ENCODE measurements around the gene SOCS6. TPM values are rescaled to one million over a fixed set of nuclear protein-coding genes. Genes with fewer than 3 reads are reported as not detected.

SOCS6 gene
- total and polyA plus RNA-seq, 2 of the 13 experiments (the other 11 are each of a cell fraction or from before 2014, with no cell fraction given), result 18.6 to 38.3 TPM

DNA sequence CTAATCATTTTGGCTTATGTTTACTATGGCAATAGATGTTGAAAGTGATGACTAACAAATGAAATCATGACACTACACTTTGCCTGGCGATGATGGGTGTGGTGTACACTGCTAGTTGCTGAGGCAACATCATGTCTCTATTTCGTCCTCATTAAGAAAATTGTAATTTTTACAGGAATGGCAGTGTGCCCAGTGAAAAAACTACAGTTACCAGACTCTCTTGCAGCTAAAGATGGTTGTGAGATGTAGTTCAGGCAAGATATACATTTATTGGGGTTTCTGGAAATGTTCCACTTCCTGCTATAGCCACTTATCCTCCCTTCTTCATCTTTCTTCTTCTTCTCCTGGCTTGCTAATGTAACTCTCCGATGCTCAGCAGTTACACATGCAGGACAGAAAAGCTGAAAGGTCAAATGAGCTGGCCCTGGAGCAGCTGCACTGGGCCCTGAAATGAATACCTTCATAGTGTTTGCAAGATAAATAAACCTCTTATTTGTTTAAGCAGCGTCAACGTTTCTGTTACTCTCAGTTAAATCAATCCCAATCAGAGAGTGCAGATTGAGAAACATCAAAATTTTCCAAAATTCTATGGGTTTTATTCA lies 46.0 kb downstream of the SOCS6 start (continued):
- TF ChIP-seq FOXA1 (IDR thresholded peaks at IDR 0.05), result peak; percentile 77
- TF ChIP-seq FOXA1 (CRISPR knock-in tag; IDR thresholded peaks at IDR 0.05), result peak; percentile 85
- TF ChIP-seq, protein P1, sequence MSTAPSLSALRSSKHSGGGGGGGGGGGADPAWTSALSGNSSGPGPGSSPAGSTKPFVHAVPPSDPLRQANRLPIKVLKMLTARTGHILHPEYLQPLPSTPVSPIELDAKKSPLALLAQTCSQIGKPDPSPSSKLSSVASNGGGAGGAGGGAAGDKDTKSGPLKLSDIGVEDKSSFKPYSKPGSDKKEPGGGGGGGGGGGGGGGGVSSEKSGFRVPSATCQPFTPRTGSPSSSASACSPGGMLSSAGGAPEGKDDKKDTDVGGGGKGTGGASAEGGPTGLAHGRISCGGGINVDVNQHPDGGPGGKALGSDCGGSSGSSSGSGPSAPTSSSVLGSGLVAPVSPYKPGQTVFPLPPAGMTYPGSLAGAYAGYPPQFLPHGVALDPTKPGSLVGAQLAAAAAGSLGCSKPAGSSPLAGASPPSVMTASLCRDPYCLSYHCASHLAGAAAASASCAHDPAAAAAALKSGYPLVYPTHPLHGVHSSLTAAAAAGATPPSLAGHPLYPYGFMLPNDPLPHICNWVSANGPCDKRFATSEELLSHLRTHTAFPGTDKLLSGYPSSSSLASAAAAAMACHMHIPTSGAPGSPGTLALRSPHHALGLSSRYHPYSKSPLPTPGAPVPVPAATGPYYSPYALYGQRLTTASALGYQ (CRISPR knock-in tag; IDR thresholded peaks at IDR 0.05), result 0 out of 2 replicates have a peak, but pooled peaks have one; percentile 45
- TF ChIP-seq MXI1 (IDR thresholded peaks at IDR 0.05; ENCODE audit: borderline replicate concordance, low read depth, low read length), result peak; percentile 46; the same call in 1 of the 3 replicates
- no peak for TF ChIP-seq PAX8 (CRISPR knock-in tag; IDR thresholded peaks at IDR 0.05; ENCODE audit: borderline replicate concordance)
- TF ChIP-seq, protein P2, sequence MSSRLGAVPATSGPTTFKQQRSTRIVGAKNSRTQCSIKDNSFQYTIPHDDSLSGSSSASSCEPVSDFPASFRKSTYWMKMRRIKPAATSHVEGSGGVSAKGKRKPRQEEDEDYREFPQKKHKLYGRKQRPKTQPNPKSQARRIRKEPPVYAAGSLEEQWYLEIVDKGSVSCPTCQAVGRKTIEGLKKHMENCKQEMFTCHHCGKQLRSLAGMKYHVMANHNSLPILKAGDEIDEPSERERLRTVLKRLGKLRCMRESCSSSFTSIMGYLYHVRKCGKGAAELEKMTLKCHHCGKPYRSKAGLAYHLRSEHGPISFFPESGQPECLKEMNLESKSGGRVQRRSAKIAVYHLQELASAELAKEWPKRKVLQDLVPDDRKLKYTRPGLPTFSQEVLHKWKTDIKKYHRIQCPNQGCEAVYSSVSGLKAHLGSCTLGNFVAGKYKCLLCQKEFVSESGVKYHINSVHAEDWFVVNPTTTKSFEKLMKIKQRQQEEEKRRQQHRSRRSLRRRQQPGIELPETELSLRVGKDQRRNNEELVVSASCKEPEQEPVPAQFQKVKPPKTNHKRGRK (CRISPR knock-in tag; IDR thresholded peaks at IDR 0.05), result no peak
- TF ChIP-seq ZNF546 (CRISPR knock-in tag; conservative IDR thresholded peaks at IDR 0.05), result no peak
- TF ChIP-seq MAFK (conservative IDR thresholded peaks at IDR 0.05 in 1 of 2, IDR thresholded peaks at IDR 0.05 in 1 of 2; ENCODE audit: low read length in 2 of 2), result peak; percentile 32 to 53; a peak in 1 of 4 replicates
- TF ChIP-seq ZNF644 (CRISPR knock-in tag; IDR thresholded peaks at IDR 0.05; ENCODE audit: low read depth), result 0 out of 2 replicates have a peak, but pooled peaks have one; percentile 41
- TF ChIP-seq ZMYM4 (CRISPR knock-in tag; IDR thresholded peaks at IDR 0.05), result peak; percentile 70; the same call in 1 of the 2 replicates
- TF ChIP-seq KAT7 (CRISPR knock-in tag; IDR thresholded peaks at IDR 0.05; ENCODE audit: borderline replicate concordance), result 0 out of 2 replicates have a peak, but pooled peaks have one; percentile 17
- peak; percentile 72 for TF ChIP-seq RARA (CRISPR knock-in tag; IDR thresholded peaks at IDR 0.05)
- TF ChIP-seq NR2F1 (CRISPR knock-in tag; IDR thresholded peaks at IDR 0.05), result peak; percentile 83 to 88; a peak in 3 of 4 replicates
- TF ChIP-seq SOX6 (IDR thresholded peaks at IDR 0.05), result no peak
- peak; percentile 69 for TF ChIP-seq SOX6 (CRISPR knock-in tag; IDR thresholded peaks at IDR 0.05)
- TF ChIP-seq, protein P3, sequence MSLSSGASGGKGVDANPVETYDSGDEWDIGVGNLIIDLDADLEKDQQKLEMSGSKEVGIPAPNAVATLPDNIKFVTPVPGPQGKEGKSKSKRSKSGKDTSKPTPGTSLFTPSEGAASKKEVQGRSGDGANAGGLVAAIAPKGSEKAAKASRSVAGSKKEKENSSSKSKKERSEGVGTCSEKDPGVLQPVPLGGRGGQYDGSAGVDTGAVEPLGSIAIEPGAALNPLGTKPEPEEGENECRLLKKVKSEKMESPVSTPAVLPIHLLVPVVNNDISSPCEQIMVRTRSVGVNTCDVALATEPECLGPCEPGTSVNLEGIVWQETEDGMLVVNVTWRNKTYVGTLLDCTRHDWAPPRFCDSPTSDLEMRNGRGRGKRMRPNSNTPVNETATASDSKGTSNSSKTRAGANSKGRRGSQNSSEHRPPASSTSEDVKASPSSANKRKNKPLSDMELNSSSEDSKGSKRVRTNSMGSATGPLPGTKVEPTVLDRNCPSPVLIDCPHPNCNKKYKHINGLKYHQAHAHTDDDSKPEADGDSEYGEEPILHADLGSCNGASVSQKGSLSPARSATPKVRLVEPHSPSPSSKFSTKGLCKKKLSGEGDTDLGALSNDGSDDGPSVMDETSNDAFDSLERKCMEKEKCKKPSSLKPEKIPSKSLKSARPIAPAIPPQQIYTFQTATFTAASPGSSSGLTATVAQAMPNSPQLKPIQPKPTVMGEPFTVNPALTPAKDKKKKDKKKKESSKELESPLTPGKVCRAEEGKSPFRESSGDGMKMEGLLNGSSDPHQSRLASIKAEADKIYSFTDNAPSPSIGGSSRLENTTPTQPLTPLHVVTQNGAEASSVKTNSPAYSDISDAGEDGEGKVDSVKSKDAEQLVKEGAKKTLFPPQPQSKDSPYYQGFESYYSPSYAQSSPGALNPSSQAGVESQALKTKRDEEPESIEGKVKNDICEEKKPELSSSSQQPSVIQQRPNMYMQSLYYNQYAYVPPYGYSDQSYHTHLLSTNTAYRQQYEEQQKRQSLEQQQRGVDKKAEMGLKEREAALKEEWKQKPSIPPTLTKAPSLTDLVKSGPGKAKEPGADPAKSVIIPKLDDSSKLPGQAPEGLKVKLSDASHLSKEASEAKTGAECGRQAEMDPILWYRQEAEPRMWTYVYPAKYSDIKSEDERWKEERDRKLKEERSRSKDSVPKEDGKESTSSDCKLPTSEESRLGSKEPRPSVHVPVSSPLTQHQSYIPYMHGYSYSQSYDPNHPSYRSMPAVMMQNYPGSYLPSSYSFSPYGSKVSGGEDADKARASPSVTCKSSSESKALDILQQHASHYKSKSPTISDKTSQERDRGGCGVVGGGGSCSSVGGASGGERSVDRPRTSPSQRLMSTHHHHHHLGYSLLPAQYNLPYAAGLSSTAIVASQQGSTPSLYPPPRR (CRISPR knock-in tag; IDR thresholded peaks at IDR 0.05; ENCODE audit: borderline replicate concordance), result peak; percentile 63; the same call in 1 of the 2 replicates
- peak; percentile 10 for TF ChIP-seq TBL1XR1 (IDR thresholded peaks at IDR 0.05; ENCODE audit: borderline replicate concordance, low read length, partially characterized antibody)
- peak; percentile 83 for TF ChIP-seq FOSL2 (CRISPR knock-in tag; IDR thresholded peaks at IDR 0.05)
- 0 out of 2 replicates have a peak, but pooled peaks have one; percentile 52 for TF ChIP-seq MED13 (CRISPR knock-in tag; IDR thresholded peaks at IDR 0.05)
- peak; percentile 61; the same call in 1 of the 2 replicates for TF ChIP-seq SMAD3 (CRISPR knock-in tag; IDR thresholded peaks at IDR 0.05)
- TF ChIP-seq, protein P4, sequence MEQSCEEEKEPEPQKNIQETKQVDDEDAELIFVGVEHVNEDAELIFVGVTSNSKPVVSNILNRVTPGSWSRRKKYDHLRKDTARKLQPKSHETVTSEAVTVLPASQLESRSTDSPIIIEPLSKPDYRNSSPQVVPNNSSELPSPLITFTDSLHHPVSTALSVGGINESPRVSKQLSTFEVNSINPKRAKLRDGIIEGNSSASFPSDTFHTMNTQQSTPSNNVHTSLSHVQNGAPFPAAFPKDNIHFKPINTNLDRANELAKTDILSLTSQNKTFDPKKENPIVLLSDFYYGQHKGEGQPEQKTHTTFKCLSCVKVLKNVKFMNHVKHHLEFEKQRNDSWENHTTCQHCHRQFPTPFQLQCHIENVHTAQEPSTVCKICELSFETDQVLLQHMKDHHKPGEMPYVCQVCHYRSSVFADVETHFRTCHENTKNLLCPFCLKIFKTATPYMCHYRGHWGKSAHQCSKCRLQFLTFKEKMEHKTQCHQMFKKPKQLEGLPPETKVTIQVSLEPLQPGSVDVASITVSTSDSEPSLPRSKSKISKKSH (CRISPR knock-in tag; IDR thresholded peaks at IDR 0.05; ENCODE audit: borderline replicate concordance), result no peak

All from HepG2 (cell line).